WERI-Rb-1 (cell line): ENCODE measurements around the gene CSF1R.

Experiments used
- DNase-seq: peaks from one replicate; pipeline ENCODE4 v3.0.0-alpha.2; 2020
- H3K27ac ChIP-seq: fragments of 250-450 bp; sonication (Bioruptor Pico); 2 replicates; pipeline ENCODE4 v1.5.1; 2020; ENCODE audit warnings: mild to moderate bottlenecking, moderate library complexity
- H3K27me3 ChIP-seq: fragments of 250-450 bp; sonication (Bioruptor Pico); 2 replicates; pipeline ENCODE4 v1.5.1; 2021; ENCODE audit warnings: mild to moderate bottlenecking, low read depth, moderate library complexity; ENCODE audit not compliant: insufficient read depth, severe bottlenecking
- H3K36me3 ChIP-seq: fragments of 250-450 bp; sonication (Bioruptor Pico); 2 replicates; pipeline ENCODE4 v1.5.1; 2020; ENCODE audit warnings: mild to moderate bottlenecking, moderate library complexity
- H3K4me3 ChIP-seq: 2 replicates; pipeline ENCODE4 v1.5.1; 2011; ENCODE audit warnings: low read depth, mild to moderate bottlenecking, control low read depth, low read length
- H3K9me3 ChIP-seq: fragments of 250-450 bp; sonication (Bioruptor Pico); 2 replicates; pipeline ENCODE4 v1.5.1; 2021; ENCODE audit warnings: mild to moderate bottlenecking, moderate library complexity; ENCODE audit not compliant: severe bottlenecking
- CTCF ChIP-seq: IDR thresholded peaks from 2 replicates; pipeline ENCODE4 v1.5.1; 2011; ENCODE audit warnings: low read depth, mild to moderate bottlenecking, control low read depth, inconsistent platforms, low read length

CSF1R gene

GRCh38 chr5:150108711-150109514 lies 22.6 kb upstream of the CSF1R start:
- Histone ChIP-seq H3K36me3 (no peaks in the 10 kb centered on the region), H3K27me3 (no peaks in the 10 kb centered on the region), H3K4me3 (no peak overlapping the region), H3K27ac (no peak overlapping the region), H3K9me3 (no peaks in the 10 kb centered on the region)
- TF ChIP-seq CTCF, result no peak
- DNase-seq, result no peak

GRCh38 chr5:150107909-150108447 lies 21.6 kb upstream of the CSF1R start:
- Histone ChIP-seq H3K4me3 (no peak overlapping the region), H3K27me3 (no peaks in the 10 kb centered on the region), H3K27ac (no peak overlapping the region), H3K9me3 (no peaks in the 10 kb centered on the region), H3K36me3 (no peaks in the 10 kb centered on the region)
- TF ChIP-seq CTCF, result no peak
- DNase-seq, result no peak

GRCh38 chr5:150106674-150107426 lies 20.5 kb upstream of the CSF1R start:
- H3K27me3 ChIP-seq, result no peaks in the 10 kb centered on the region
- H3K9me3 ChIP-seq, result no peaks in the 10 kb centered on the region
- no peaks in the 10 kb centered on the region for H3K36me3 ChIP-seq
- no peak overlapping the region for H3K27ac ChIP-seq
- no peak for TF ChIP-seq CTCF
- H3K4me3 ChIP-seq, result no peak overlapping the region
- DNase-seq, result no peak

GRCh38 chr5:150105928-150106615 lies 19.7 kb upstream of the CSF1R start:
- H3K9me3 ChIP-seq, result no peaks in the 10 kb centered on the region
- H3K27ac ChIP-seq, result no peak overlapping the region
- no peaks in the 10 kb centered on the region for H3K27me3 ChIP-seq
- no peak overlapping the region for H3K4me3 ChIP-seq
- no peak for DNase-seq
- no peak for TF ChIP-seq CTCF
- no peaks in the 10 kb centered on the region for H3K36me3 ChIP-seq

- DNase-seq, result no peak
- TF ChIP-seq CTCF, result no peak
- H3K36me3 ChIP-seq, result no peaks in the 10 kb centered on the region
- H3K4me3 ChIP-seq, result no peak overlapping the region
- H3K27me3 ChIP-seq, result no peaks in the 10 kb centered on the region
- no peaks in the 10 kb centered on the region for H3K9me3 ChIP-seq
- H3K27ac ChIP-seq, result no peak overlapping the region
Observed at GRCh38 chr5:150104550-150104870, 18.2 kb upstream of the CSF1R start.
